Measurements from ENCODE around the gene BCL2L13.
A peak's percentile ranks its signal among the peaks of the same experiment; 100 is the strongest.

The BCL2L13 gene

GRCh38 chr22:17725500-17725796, 86.9 kb downstream of the BCL2L13 start:
- H3K4me1 Mint-ChIP-seq = peaks cover 9% of the 10 kb centered on the region
- peaks cover 38% of the 10 kb centered on the region for H3K36me3 Mint-ChIP-seq
- no peak overlapping the region for H3K27ac Mint-ChIP-seq
- ATAC-seq = no peak
- H3K4me3 Mint-ChIP-seq = no peak overlapping the region
- no peaks in the 10 kb centered on the region for H3K27me3 Mint-ChIP-seq
- H3K9me3 Mint-ChIP-seq = no peaks in the 10 kb centered on the region

- no peaks in the 10 kb centered on the region for H3K9me3 Mint-ChIP-seq
- peaks cover 41% of the 10 kb centered on the region for H3K36me3 Mint-ChIP-seq
- no peak overlapping the region for H3K4me3 Mint-ChIP-seq
- H3K4me1 Mint-ChIP-seq = peaks cover 9% of the 10 kb centered on the region
- peak overlapping the region; percentile 34 for H3K27ac Mint-ChIP-seq
- no peak for ATAC-seq
- H3K27me3 Mint-ChIP-seq = no peaks in the 10 kb centered on the region
Observed at GRCh38 chr22:17726006-17726927, 87.7 kb downstream of the BCL2L13 start.

- Mint-ChIP-seq H3K4me3 (no peak overlapping the region), H3K27me3 (no peaks in the 10 kb centered on the region), H3K9me3 (no peaks in the 10 kb centered on the region), H3K36me3 (peaks cover 45% of the 10 kb centered on the region), H3K27ac (peak overlapping the region; percentile 34), H3K4me1 (peaks cover 9% of the 10 kb centered on the region)
- ATAC-seq = no peak
Observed at GRCh38 chr22:17726928-17727897, 88.7 kb downstream of the BCL2L13 start.

DNA sequence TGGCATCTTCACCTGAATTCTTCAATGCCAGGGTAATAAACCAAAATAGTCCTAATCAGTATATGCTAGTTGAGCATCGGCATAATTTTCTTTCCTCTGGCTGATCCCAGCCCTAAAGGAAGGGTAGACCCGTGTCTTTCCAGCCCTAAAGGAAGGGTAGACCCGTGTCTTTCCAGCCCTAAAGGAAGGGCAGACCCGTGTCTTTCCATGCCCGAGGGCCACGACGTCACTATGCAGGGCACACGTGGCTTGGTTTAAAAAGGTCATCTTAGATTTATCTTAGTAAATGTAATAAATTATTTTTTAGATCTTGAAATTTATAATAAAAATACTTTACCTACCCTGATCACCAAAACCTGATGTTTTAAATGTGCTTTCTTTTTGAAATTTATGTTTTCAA, 90.2 kb downstream of the BCL2L13 start:
- Mint-ChIP-seq H3K27me3 (no peaks in the 10 kb centered on the region), H3K27ac (no peak overlapping the region), H3K36me3 (peaks cover 50% of the 10 kb centered on the region), H3K4me3 (no peak overlapping the region), H3K4me1 (peaks cover 4% of the 10 kb centered on the region), H3K9me3 (no peaks in the 10 kb centered on the region)
- no peak for ATAC-seq

GRCh38 chr22:17729561-17729960, 91.0 kb downstream of the BCL2L13 start:
- Mint-ChIP-seq H3K36me3 (peaks cover 56% of the 10 kb centered on the region), H3K9me3 (no peaks in the 10 kb centered on the region), H3K4me3 (no peak overlapping the region), H3K27ac (peak overlapping the region; percentile 7), H3K4me1 (peaks cover 6% of the 10 kb centered on the region), H3K27me3 (no peaks in the 10 kb centered on the region)
- ATAC-seq = no peak

DNA sequence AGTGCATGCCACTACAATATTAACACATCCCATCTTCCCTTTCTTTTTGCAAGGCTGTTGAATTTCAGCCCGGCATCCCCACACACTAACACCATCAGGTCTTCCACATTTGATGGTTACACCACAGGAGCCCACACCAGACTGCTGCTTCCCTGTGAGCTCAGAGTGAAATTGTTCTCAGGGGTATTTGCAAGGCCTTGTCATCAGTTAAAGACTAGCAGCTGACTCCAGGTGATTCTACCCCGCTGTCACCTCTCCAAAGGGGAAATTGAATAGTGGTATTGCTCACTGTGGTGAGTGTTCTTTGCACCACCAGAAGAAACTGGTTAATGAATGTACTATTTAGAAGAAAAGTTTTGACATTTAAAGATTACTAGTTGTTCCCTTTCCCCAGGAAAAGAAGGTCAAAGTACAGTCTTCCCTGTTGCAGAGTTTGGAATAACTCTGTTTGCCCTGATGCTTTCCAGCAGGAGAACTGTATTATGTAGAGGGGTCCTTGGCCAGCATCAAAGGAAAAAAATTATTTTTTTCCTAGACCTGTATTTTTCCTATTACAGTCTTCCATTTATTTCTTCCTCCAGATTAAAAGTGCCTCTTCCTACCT, 93.8 kb downstream of the BCL2L13 start:
- Mint-ChIP-seq H3K27me3 (no peaks in the 10 kb centered on the region), H3K27ac (peak overlapping the region; percentile 66), H3K36me3 (peaks cover 50% of the 10 kb centered on the region), H3K9me3 (no peaks in the 10 kb centered on the region), H3K4me3 (no peak overlapping the region), H3K4me1 (peaks cover 6% of the 10 kb centered on the region)
- ATAC-seq = no peak

DNA sequence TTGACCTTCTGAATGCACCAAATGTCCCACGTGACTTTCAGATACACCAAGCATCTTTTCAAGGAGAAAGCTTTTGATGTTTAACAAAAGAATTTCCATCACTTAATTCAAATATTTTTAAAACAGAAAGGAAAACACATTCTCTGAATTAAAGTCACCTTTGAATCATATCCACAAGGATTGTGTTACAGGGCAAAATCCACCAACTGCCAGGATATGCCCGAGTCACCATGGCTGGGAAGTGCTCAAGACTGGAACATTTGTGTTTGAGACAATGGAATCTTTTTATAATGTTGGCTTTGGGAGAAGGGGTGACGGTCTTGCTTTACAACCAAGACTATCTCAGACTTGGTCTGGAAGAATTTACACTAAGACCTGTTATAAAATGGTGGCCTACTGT, 94.9 kb downstream of the BCL2L13 start:
- Mint-ChIP-seq H3K4me3 (no peak overlapping the region), H3K36me3 (peaks cover 59% of the 10 kb centered on the region), H3K4me1 (peaks cover 6% of the 10 kb centered on the region), H3K27me3 (no peaks in the 10 kb centered on the region), H3K27ac (peak overlapping the region; percentile 66), H3K9me3 (no peaks in the 10 kb centered on the region)
- ATAC-seq = no peak

DNA sequence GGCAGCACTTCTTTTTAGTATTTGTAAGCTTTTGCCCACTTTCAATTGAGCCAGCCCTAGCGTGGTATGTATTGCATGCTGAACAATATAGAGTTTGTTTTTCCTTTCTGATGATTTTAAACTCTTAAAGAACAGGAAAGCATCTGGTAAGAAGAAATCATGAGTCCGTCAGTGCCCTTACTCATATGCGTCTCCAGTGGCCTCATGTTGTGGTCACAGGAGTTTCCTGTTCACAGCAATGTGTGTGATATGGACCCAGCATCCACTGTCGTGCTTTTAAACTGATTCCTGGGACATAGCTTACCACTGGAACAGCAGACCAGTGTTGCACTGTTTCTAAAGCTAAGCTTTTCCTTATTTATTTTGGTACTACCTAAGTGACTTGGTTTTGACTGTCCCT, 95.6 kb downstream of the BCL2L13 start:
- Mint-ChIP-seq H3K9me3 (no peaks in the 10 kb centered on the region), H3K4me1 (peaks cover 6% of the 10 kb centered on the region), H3K36me3 (peaks cover 62% of the 10 kb centered on the region), H3K27ac (peak overlapping the region; percentile 66), H3K27me3 (no peaks in the 10 kb centered on the region), H3K4me3 (no peak overlapping the region)
- peak; percentile 73 for ATAC-seq

- peaks cover 59% of the 10 kb centered on the region for H3K36me3 Mint-ChIP-seq
- no peak overlapping the region for H3K4me3 Mint-ChIP-seq
- no peak overlapping the region for H3K27ac Mint-ChIP-seq
- H3K9me3 Mint-ChIP-seq = no peaks in the 10 kb centered on the region
- ATAC-seq = no peak
- H3K4me1 Mint-ChIP-seq = peaks cover 17% of the 10 kb centered on the region
- no peaks in the 10 kb centered on the region for H3K27me3 Mint-ChIP-seq
Observed at GRCh38 chr22:17738386-17739128, 100.0 kb downstream of the BCL2L13 start.

GRCh38 chr22:17739196-17739975, 100.8 kb downstream of the BCL2L13 start:
- Mint-ChIP-seq H3K9me3 (no peaks in the 10 kb centered on the region), H3K36me3 (peaks cover 53% of the 10 kb centered on the region), H3K4me3 (no peak overlapping the region), H3K27me3 (no peaks in the 10 kb centered on the region), H3K27ac (no peak overlapping the region), H3K4me1 (peaks cover 12% of the 10 kb centered on the region)
- ATAC-seq = no peak

DNA sequence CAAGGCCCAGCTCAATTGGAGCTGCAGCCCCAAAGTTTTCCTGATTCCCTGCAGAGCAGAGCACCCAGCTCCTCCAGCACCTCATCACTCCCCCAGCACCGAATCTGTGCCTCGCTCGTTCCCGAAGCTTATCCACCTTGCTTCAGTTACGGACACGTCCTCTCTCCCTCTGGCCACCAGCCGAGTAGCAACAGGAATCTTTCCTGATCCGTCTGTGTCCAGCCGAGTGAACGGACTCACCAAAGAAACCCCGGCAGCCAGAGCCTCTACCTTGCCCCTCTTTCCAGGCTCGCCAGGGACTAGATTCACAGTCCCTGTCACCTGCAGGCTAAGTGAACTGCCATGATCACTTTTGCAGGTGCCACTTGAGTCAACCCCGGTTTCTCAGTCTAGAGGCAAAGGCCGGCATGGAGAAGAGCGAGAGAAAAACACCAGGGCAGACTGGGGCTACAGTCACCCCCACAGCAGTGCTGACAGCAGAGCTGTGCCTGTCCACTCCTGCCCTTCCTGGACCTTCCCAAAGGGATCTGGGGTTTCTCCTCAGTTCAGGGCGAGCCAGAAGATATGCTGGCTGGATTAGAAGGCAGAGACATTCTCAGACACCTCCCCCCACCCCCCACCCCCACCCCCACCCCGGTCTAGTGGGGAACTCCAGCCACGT, 103.4 kb downstream of the BCL2L13 start:
- H3K9me3 Mint-ChIP-seq = no peaks in the 10 kb centered on the region
- peak overlapping the region; percentile 74 for H3K27ac Mint-ChIP-seq
- peaks cover 60% of the 10 kb centered on the region for H3K36me3 Mint-ChIP-seq
- no peak for ATAC-seq
- no peak overlapping the region for H3K4me3 Mint-ChIP-seq
- H3K27me3 Mint-ChIP-seq = no peaks in the 10 kb centered on the region
- H3K4me1 Mint-ChIP-seq = peaks cover 12% of the 10 kb centered on the region

- Mint-ChIP-seq H3K9me3 (no peaks in the 10 kb centered on the region), H3K4me3 (no peak overlapping the region), H3K4me1 (peaks cover 12% of the 10 kb centered on the region), H3K27ac (peak overlapping the region; percentile 74), H3K36me3 (peaks cover 57% of the 10 kb centered on the region), H3K27me3 (no peaks in the 10 kb centered on the region)
- peak; percentile 88 for ATAC-seq
Observed at GRCh38 chr22:17742527-17742902, 104.0 kb downstream of the BCL2L13 start.

GRCh38 chr22:17743661-17744411, 105.3 kb downstream of the BCL2L13 start:
- Mint-ChIP-seq H3K4me1 (peaks cover 12% of the 10 kb centered on the region), H3K27ac (no peak overlapping the region), H3K27me3 (no peaks in the 10 kb centered on the region), H3K9me3 (no peaks in the 10 kb centered on the region), H3K36me3 (peaks cover 44% of the 10 kb centered on the region), H3K4me3 (no peak overlapping the region)
- ATAC-seq = no peak

Data from stimulated activated memory B cell treated with anti-CD40 and anti-IgM and Interleukin-4, amounts not matched to agents 10 μg/mL and 1 μg/mL and 100 μg/mL, for 72 hours (primary cell).